Ovary (tissue), 3 donors: ENCODE measurements around the gene MAML1.

Experiments used
- CTCF ChIP-seq, 3 donors: fragments of 450-650 bp in 2 of 3; fragments of 200-600 bp in 1 of 3; IDR thresholded peaks; one replicate each; pipeline versions ENCODE4 v1.5.1 to v1.8.0; 2016 to 2022; ENCODE audit warnings: antibody characterized with exemption in 3 of 3, mild to moderate bottlenecking in 1 of 3
- POLR2A ChIP-seq: fragments of 450-650 bp; IDR thresholded peaks from one replicate; pipeline ENCODE4 v1.6.1; 2017; ENCODE audit warnings: antibody characterized with exemption, mild to moderate bottlenecking, moderate library complexity
- donor health status: DM: no; HTN: no; CAD: no.

GRCh38 chr5:179724163-179724562 lies 8.5 kb upstream of the MAML1 start:
- no peak for TF ChIP-seq POLR2A
- no peak for TF ChIP-seq CTCF (IDR thresholded peaks at IDR 0.05)
